ENCODE data around the gene CYB5R2.

GRCh38 chr11:7672276-7672959 is 882 bp downstream of the CYB5R2 start:
- no peak for TF ChIP-seq CTCF (IDR thresholded peaks at IDR 0.05; ENCODE audit: low read depth, low read length)
- no peak for TF ChIP-seq POLR2A (IDR thresholded peaks at IDR 0.05; ENCODE audit: extremely low read depth, insufficient read length)
